Aorta (tissue), 5 donors: ENCODE data around the gene HSBP1. TPM values are rescaled to one million over a fixed set of nuclear protein-coding genes. Genes with fewer than 3 reads are reported as not detected.

Source experiments
- ATAC-seq: fragments of 200-7000 bp; cut with Tn5 transposase; one replicate; pipeline ENCODE4 v1.9.1; 2022; ENCODE audit warnings: moderate library complexity; ENCODE audit not compliant: low FRiP score
- DNase-seq, 2 donors: peaks; one replicate each; pipeline ENCODE4 v3.0.0-alpha.2; 2020
- H3K27ac ChIP-seq, 2 donors: one replicate each; pipeline ENCODE4 v1.5.1; 2013; ENCODE audit warnings: low read length in 2 of 2, mild to moderate bottlenecking in 2 of 2, moderate library complexity in 2 of 2, control low read depth in 1 of 2, inconsistent platforms in 1 of 2, low read depth in 1 of 2
- H3K27me3 ChIP-seq, 2 donors: one replicate each; pipeline ENCODE4 v1.6.1; 2013; ENCODE audit warnings: control low read depth in 1 of 2, low read length in 1 of 2, mild to moderate bottlenecking in 1 of 2, moderate library complexity in 1 of 2; ENCODE audit not compliant: insufficient read depth in 2 of 2, control insufficient read depth in 1 of 2
- H3K36me3 ChIP-seq, 2 donors: one replicate each; pipeline ENCODE4 v1.6.1; 2013; ENCODE audit warnings: control low read depth in 1 of 2, low read length in 1 of 2, mild to moderate bottlenecking in 1 of 2; ENCODE audit not compliant: insufficient read depth in 2 of 2, control insufficient read depth in 1 of 2
- H3K4me1 ChIP-seq, 2 donors: one replicate each; pipeline ENCODE4 v1.6.1; 2013; ENCODE audit warnings: low read length in 2 of 2, control low read depth in 1 of 2, mild to moderate bottlenecking in 1 of 2, moderate library complexity in 1 of 2; ENCODE audit not compliant: insufficient read depth in 2 of 2, control insufficient read depth in 1 of 2
- H3K4me3 ChIP-seq, 2 donors: one replicate each; pipeline ENCODE4 v1.5.1; 2013; ENCODE audit warnings: low read length in 2 of 2, control low read depth in 1 of 2, mild to moderate bottlenecking in 1 of 2
- H3K9me3 ChIP-seq: one replicate; pipeline ENCODE4 v1.6.1; 2013; ENCODE audit warnings: mild to moderate bottlenecking, low read length; ENCODE audit not compliant: control insufficient read depth
- WGBS, 2 donors: extraction: QIAGEN DNeasy Blood & Tissue Kit; methylation state at CpG; one replicate each; pipeline ENCODE4 v1.1.7; 2013; 5-methylcytosine and 5-hydroxymethylcytosine counted together
- intact Hi-C, 2 donors: fragments of 100-400 bp; cut with DNase I; formaldehyde crosslinking; loops; one replicate each; pipeline versions ENCODE4 v1.14.2 to v1.15.0; 2022
- polyA plus RNA-seq, 2 donors: library from polyadenylated mRNA; stranded (reverse); fragments of 200-250 nt; gene quantifications; one replicate each; pipeline ENCODE4 v1.2.3, GENCODE V29; 2013
- total RNA-seq, 2 donors: library from RNA; stranded (reverse); fragmentation: NEBNext Ultra II Directional; extraction: Animal tissue kit (Norgen Biotek cat#: 25700); gene quantifications; one replicate each; pipeline ENCODE4 v1.2.1, GENCODE V29; 2021
- donor health status: healthy with polysubstance abuse.
- donor health status: Bipolar disorder and iron deficiency.
- donor health status: DM: no; HTN: no; CAD: no.
- donor health status: DM: no; HTN: no; CAD: no.
- donor health status: DM: yes; HTN: yes; CAD: no.

The HSBP1 gene
- total and polyA plus RNA-seq, 4 donors: 24.0 to 74.3 (median 49.1) TPM

- Histone ChIP-seq H3K27me3 (no peaks in the 10 kb centered on the region), H3K4me3 (no peak overlapping the region), H3K36me3 (no peaks in the 10 kb centered on the region), H3K9me3 (no peaks in the 10 kb centered on the region), H3K4me1 (no peaks in the 10 kb centered on the region), H3K27ac (no peak overlapping the region)
- 91 to 96% methylated on average over 4 of the region's 4 CpGs for WGBS, 2 donors
- intact Hi-C loops: no loop called here
- DNase-seq (no peak), ATAC-seq (no peak)
Measured at GRCh38 chr16:83851473-83851872, 43.7 kb downstream of the HSBP1 start.

DNA sequence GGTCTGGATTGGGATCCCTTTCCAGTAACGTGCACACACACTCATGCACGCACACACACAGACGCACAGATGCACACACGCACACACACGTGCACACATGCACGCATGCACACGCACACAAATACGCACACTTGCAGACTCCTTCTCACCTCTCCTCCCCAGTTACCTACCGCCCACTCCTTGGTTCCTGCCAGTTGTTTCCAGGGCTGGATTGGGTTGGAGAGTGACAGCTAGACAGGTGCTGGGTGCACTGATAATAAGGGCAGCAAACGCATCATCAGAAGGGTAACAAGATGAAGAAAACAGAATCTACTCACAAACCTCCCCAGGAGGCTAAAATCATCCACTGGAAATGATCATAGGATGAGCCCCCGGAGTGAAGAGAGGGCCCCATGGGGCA, 45.0 kb downstream of the HSBP1 start:
- Histone ChIP-seq H3K4me3 (no peak overlapping the region), H3K27me3 (no peaks in the 10 kb centered on the region), H3K9me3 (no peaks in the 10 kb centered on the region), H3K27ac (no peak overlapping the region), H3K4me1 (no peaks in the 10 kb centered on the region), H3K36me3 (no peaks in the 10 kb centered on the region)
- ATAC-seq (no peak), DNase-seq (no peak)
- 90% methylated on average over 11 of the region's 11 CpGs for WGBS, 2 donors
- intact Hi-C loops: no loop called here

DNA sequence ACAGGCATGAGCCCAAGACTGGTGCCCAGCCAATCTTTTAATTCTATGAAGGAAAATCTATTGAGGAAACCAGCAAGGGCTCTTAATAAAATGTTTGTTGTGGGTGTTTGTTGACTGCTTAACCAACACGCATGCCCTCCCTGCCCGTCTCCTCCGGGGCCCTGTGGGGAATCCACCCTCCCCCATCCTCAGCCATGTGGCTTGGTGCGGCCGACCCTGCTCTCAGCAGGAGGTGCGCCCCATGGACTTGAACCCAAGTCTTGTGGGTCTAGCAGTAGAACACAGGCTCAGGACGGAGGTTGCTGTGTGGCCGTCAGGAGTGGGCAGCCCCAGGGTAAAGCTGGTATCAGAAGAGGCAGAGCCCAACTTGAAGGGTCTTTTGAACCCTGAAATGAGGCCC, 46.1 kb downstream of the HSBP1 start:
- no peaks in the 10 kb centered on the region for H3K36me3 ChIP-seq
- H3K4me1 ChIP-seq: no peaks in the 10 kb centered on the region
- H3K4me3 ChIP-seq: no peak overlapping the region
- H3K27me3 ChIP-seq: no peaks in the 10 kb centered on the region
- no peaks in the 10 kb centered on the region for H3K9me3 ChIP-seq
- 91 to 95% methylated on average over 8 of the region's 8 CpGs for WGBS, 2 donors
- ATAC-seq: no peak
- intact Hi-C loops: no loop called here
- no peak for DNase-seq
- H3K27ac ChIP-seq: no peak overlapping the region

DNA sequence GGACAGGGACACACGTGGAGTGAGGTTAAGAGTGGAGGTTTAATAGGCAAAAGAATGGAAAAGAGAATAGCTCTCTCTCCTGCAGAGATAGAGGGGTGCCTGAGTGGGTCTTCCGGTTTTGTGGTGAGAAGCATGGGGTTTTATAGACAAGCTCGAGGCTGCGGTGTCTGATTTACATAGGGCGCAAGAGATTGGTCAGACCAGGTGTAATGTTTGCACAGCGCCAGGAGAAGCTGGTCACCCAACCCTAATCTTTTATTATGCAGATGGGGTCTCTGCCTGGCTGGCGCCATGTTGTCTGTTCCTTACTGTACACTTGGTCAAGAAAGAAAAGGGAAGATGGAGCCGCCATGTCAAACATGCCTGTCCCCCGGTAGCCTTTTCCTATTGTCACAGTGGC, 46.6 kb downstream of the HSBP1 start:
- Histone ChIP-seq H3K36me3 (no peaks in the 10 kb centered on the region), H3K27ac (no peak overlapping the region), H3K4me1 (no peaks in the 10 kb centered on the region), H3K9me3 (no peaks in the 10 kb centered on the region), H3K4me3 (no peak overlapping the region), H3K27me3 (no peaks in the 10 kb centered on the region)
- DNase-seq: no peak
- intact Hi-C loops: no loop called here
- no peak for ATAC-seq
- WGBS, 2 donors: 84 to 86% methylated on average over 9 of the region's 9 CpGs

DNA sequence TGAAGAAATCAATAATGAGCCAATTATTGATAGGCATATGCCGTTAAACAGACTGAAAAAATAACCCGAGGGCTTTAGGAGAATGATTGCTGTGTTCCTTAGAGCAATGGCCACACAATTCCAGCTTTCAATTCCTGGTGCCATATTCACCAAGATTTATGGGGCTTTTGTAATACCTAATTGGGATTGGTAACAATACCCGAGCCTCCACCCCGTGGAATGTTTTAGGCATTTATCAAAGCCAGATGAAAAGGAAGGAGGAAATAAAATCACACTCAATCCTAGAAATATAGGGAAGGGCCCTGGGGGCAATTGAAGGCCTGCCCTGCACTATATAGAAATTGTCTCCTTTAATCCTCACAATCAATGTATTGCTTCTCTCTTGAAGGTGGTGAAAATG, 49.0 kb downstream of the HSBP1 start:
- no peaks in the 10 kb centered on the region for H3K9me3 ChIP-seq
- 72 to 74% methylated on average over 4 of the region's 4 CpGs for WGBS, 2 donors
- H3K36me3 ChIP-seq: no peaks in the 10 kb centered on the region
- no peak for DNase-seq
- H3K4me1 ChIP-seq: no peaks in the 10 kb centered on the region
- ATAC-seq: no peak
- no peaks in the 10 kb centered on the region for H3K27me3 ChIP-seq
- H3K27ac ChIP-seq: no peak overlapping the region
- intact Hi-C loops: no loop called here
- H3K4me3 ChIP-seq: no peak overlapping the region

DNA sequence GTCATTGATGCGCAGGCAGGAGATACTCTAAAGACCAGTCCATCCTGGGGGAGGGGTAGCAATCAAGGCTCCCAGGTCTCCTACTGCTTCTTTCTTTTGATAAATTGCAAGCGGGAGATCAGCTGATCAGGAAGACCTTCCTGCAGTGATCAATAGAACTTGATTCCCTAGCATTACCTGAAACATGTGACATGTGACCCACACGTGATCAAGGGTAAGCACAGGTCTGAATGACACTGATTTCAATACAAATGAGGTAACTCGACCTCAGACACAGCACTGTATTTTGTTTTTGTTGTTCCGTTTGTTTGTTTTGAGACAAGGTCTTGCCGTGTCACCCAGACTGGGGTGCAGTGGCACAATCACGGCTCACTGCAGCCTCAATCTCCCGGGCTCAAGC, 51.5 kb downstream of the HSBP1 start:
- Histone ChIP-seq H3K27me3 (no peaks in the 10 kb centered on the region), H3K4me1 (no peaks in the 10 kb centered on the region), H3K27ac (no peak overlapping the region), H3K9me3 (no peaks in the 10 kb centered on the region), H3K4me3 (no peak overlapping the region), H3K36me3 (no peaks in the 10 kb centered on the region)
- 57 to 69% methylated on average over 8 of the region's 8 CpGs for WGBS, 2 donors
- no peak for DNase-seq
- intact Hi-C loops: no loop called here
- ATAC-seq: no peak

GRCh38 chr16:83862661-83863060, 54.9 kb downstream of the HSBP1 start:
- ATAC-seq (no peak), DNase-seq (no peak)
- no peaks in the 10 kb centered on the region for H3K4me1 ChIP-seq
- H3K36me3 ChIP-seq: no peaks in the 10 kb centered on the region
- H3K27me3 ChIP-seq: no peaks in the 10 kb centered on the region
- WGBS, 2 donors: 82 to 84% methylated on average over 7 of the region's 7 CpGs
- H3K9me3 ChIP-seq: no peaks in the 10 kb centered on the region
- H3K27ac ChIP-seq: no peak overlapping the region
- no peak overlapping the region for H3K4me3 ChIP-seq
- intact Hi-C loops: no loop called here

DNA sequence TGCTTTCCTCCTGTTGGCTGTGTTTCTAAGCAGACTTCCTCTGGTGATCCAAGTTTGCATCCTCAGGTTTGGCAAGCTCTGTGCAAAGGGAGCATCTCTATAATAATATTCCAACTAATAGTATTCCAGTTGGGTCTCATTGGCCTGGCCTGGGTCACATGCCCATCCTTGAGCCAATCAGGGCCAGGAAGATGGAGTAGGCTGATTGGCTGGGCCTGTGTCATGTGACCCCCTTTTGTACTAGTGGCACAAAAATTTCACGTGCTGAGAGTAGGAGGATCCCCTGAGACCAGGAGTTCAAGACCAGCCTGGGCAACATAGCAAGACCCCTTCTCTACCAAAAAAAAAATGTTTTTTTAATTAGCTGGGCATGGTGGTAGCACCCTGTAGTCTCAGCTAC, 55.9 kb downstream of the HSBP1 start:
- no peaks in the 10 kb centered on the region for H3K36me3 ChIP-seq
- H3K9me3 ChIP-seq: no peaks in the 10 kb centered on the region
- DNase-seq (no peak), ATAC-seq (no peak)
- no peaks in the 10 kb centered on the region for H3K27me3 ChIP-seq
- H3K4me3 ChIP-seq: no peak overlapping the region
- intact Hi-C loops: no loop called here
- H3K4me1 ChIP-seq: no peaks in the 10 kb centered on the region
- 79 to 88% methylated on average over 1 of the region's 1 CpG for WGBS, 2 donors
- H3K27ac ChIP-seq: no peak overlapping the region
